Amniotic epithelial cell (primary cell): ENCODE results near the gene ARHGAP15.
A peak's percentile ranks its signal among the peaks of the same experiment; 100 is the strongest.

Experiments
- DNase-seq: peaks from one replicate; pipeline ENCODE4 v3.0.0-alpha.2; 2010; ENCODE audit warnings: low read depth

The ARHGAP15 gene

GRCh38 chr2:143632751-143633374 is 503.6 kb downstream of the ARHGAP15 start:
- peak; percentile 78 for DNase-seq

- peak; percentile 21 for DNase-seq
These were observed 504.2 kb downstream of the ARHGAP15 start for GRCh38 chr2:143633419-143633818.

GRCh38 chr2:143635302-143635701 is 506.1 kb downstream of the ARHGAP15 start:
- DNase-seq = no peak

- DNase-seq = no peak
These were observed 506.7 kb downstream of the ARHGAP15 start for GRCh38 chr2:143635936-143636335.

GRCh38 chr2:143640826-143641225 is 511.6 kb downstream of the ARHGAP15 start:
- DNase-seq = no peak

- DNase-seq = peak; percentile 75
These were observed 516.9 kb downstream of the ARHGAP15 start for GRCh38 chr2:143645921-143646645.

- DNase-seq = no peak
These were observed 520.1 kb downstream of the ARHGAP15 start for GRCh38 chr2:143649226-143649740.

GRCh38 chr2:143652692-143653091 is 523.5 kb downstream of the ARHGAP15 start:
- no peak for DNase-seq

- DNase-seq = no peak
These were observed 539.0 kb downstream of the ARHGAP15 start for GRCh38 chr2:143668234-143668633.

GRCh38 chr2:143674051-143674450 is 544.8 kb downstream of the ARHGAP15 start:
- DNase-seq = no peak

- no peak for DNase-seq
These were observed 545.8 kb downstream of the ARHGAP15 start for GRCh38 chr2:143675021-143675420.

- DNase-seq = no peak
These were observed 550.4 kb downstream of the ARHGAP15 start for GRCh38 chr2:143679617-143680016.

GRCh38 chr2:143680885-143681405 is 551.7 kb downstream of the ARHGAP15 start:
- no peak for DNase-seq

GRCh38 chr2:143682436-143683055 is 553.3 kb downstream of the ARHGAP15 start:
- no peak for DNase-seq

GRCh38 chr2:143683977-143684376 is 554.8 kb downstream of the ARHGAP15 start:
- no peak for DNase-seq

GRCh38 chr2:143684551-143685320 is 555.5 kb downstream of the ARHGAP15 start:
- no peak for DNase-seq

- DNase-seq = no peak
These were observed 556.3 kb downstream of the ARHGAP15 start for GRCh38 chr2:143685421-143686078.

GRCh38 chr2:143686585-143687164 is 557.5 kb downstream of the ARHGAP15 start:
- peak; percentile 52 for DNase-seq

- no peak for DNase-seq
These were observed 559.0 kb downstream of the ARHGAP15 start for GRCh38 chr2:143688248-143688647.

- DNase-seq = no peak
These were observed 559.6 kb downstream of the ARHGAP15 start for GRCh38 chr2:143688815-143689214.

- DNase-seq = no peak
These were observed 560.3 kb downstream of the ARHGAP15 start for GRCh38 chr2:143689541-143689940.
